Smooth muscle cell (in vitro differentiated cells): ENCODE measurements around the gene FLOT2. TPM values are rescaled to one million over a fixed set of nuclear protein-coding genes. Genes with fewer than 3 reads are reported as not detected.
A peak's percentile ranks its signal among the peaks of the same experiment; 100 is the strongest.
"Not testable (repeated sequence)": the region's sequence is repeated elsewhere in the genome, so short reads cannot be mapped to it uniquely, and the experiment has no call there.

Experiments
- DNase-seq: peaks from one replicate; lab custom pipeline; 2025; ENCODE audit not compliant: unreplicated experiment; lab: John Stamatoyannopoulos, UW
- H2AFZ ChIP-seq: fragments of 200-600 bp; sonication (generic); 2 replicates; pipeline ENCODE4 v1.6.0; 2016; ENCODE audit warnings: antibody characterized with exemption, low read depth, mild to moderate bottlenecking
- H3F3A ChIP-seq: fragments of 200-600 bp; sonication (generic); 2 replicates; pipeline ENCODE4 v1.6.0; 2017; ENCODE audit warnings: antibody characterized with exemption, low read depth
- H3K27ac ChIP-seq: fragments of 200-600 bp; sonication (generic); 2 replicates; pipeline ENCODE4 v1.5.1; 2016; ENCODE audit warnings: low read depth, mild to moderate bottlenecking
- H3K27me3 ChIP-seq: fragments of 200-600 bp; sonication (generic); 2 replicates; pipeline ENCODE4 v1.6.1; 2016; ENCODE audit warnings: low read depth, mild to moderate bottlenecking
- H3K36me3 ChIP-seq: fragments of 200-600 bp; sonication (generic); 2 replicates; pipeline ENCODE4 v1.5.1; 2016; ENCODE audit warnings: low read depth
- H3K4me1 ChIP-seq: fragments of 200-600 bp; sonication (generic); 2 replicates; pipeline ENCODE4 v1.5.1; 2016; ENCODE audit warnings: low read depth
- H3K4me2 ChIP-seq: fragments of 200-600 bp; sonication (generic); 2 replicates; pipeline ENCODE4 v1.6.0; 2016; ENCODE audit warnings: mild to moderate bottlenecking
- H3K4me3 ChIP-seq: fragments of 200-600 bp; sonication (generic); 2 replicates; pipeline ENCODE4 v1.5.1; 2016; ENCODE audit warnings: mild to moderate bottlenecking
- H3K79me2 ChIP-seq: fragments of 200-600 bp; sonication (generic); 2 replicates; pipeline ENCODE4 v1.6.0; 2016; ENCODE audit warnings: low read depth, mild to moderate bottlenecking
- H3K9ac ChIP-seq: fragments of 200-600 bp; sonication (generic); 2 replicates; pipeline ENCODE4 v1.6.0; 2016; ENCODE audit warnings: low read depth
- H3K9me3 ChIP-seq: fragments of 200-600 bp; sonication (generic); replicated peaks from 2 replicates; pipeline ENCODE4 v1.5.1; 2016; ENCODE audit warnings: low read depth
- H4K20me1 ChIP-seq: fragments of 200-600 bp; sonication (generic); 2 replicates; pipeline ENCODE4 v1.6.0; 2016; ENCODE audit warnings: low read depth
- CTCF ChIP-seq: fragments of 200-600 bp; sonication (generic); IDR thresholded peaks from 2 replicates; pipeline ENCODE4 v1.5.1; 2017; ENCODE audit warnings: borderline replicate concordance, mild to moderate bottlenecking, antibody characterized with exemption; ENCODE audit not compliant: insufficient read depth, poor library complexity, severe bottlenecking
- WGBS: methylation state at CpG from one replicate; pipeline ENCODE4 v1.1.7; 2016; ENCODE audit warnings: low lambda C conversion rate; 5-methylcytosine and 5-hydroxymethylcytosine counted together
- polyA plus RNA-seq: library from polyadenylated mRNA; unstranded; fragments of >200 nt; fragmentation: Nextera tagmentation; extraction: Ambion mirVana; gene quantifications from 2 replicates; pipeline ENCODE4 v1.2.1, GENCODE V29; 2016
- total RNA-seq: library from RNA; depleted of rRNA; stranded (reverse); fragments of >200 nt; gene quantifications from 2 replicates; pipeline ENCODE4 v1.2.3, GENCODE V29; 2014

Gene FLOT2
- total and polyA plus RNA-seq, 2 experiments from 2014 or later, result 18.1 to 40.1 TPM

- Histone ChIP-seq H3K4me2 (no peak overlapping the region), H3K27ac (no peak overlapping the region), H3K4me3 (no peak overlapping the region), H3K79me2 (no peaks in the 10 kb centered on the region), H3K36me3 (no peaks in the 10 kb centered on the region), H3K9ac (no peak overlapping the region), H3F3A (no peaks in the 10 kb centered on the region), H2AFZ (no peak overlapping the region), H3K4me1 (no peaks in the 10 kb centered on the region), H3K27me3 (no peaks in the 10 kb centered on the region), H3K9me3 (no peaks in the 10 kb centered on the region), H4K20me1 (no peaks in the 10 kb centered on the region)
- 84% methylated on average over 9 of the region's 9 CpGs for WGBS
- DNase-seq, result no peak
- no peak for TF ChIP-seq CTCF
These were observed 17.5 kb downstream of the FLOT2 start for GRCh38 chr17:28879886-28880571.

GRCh38 chr17:28878981-28879380, 18.6 kb downstream of the FLOT2 start:
- Histone ChIP-seq H3K9ac (no peak overlapping the region), H3F3A (no peaks in the 10 kb centered on the region), H3K36me3 (no peaks in the 10 kb centered on the region), H3K4me3 (no peak overlapping the region), H3K4me1 (no peaks in the 10 kb centered on the region), H3K9me3 (no peaks in the 10 kb centered on the region), H2AFZ (no peak overlapping the region), H3K79me2 (no peaks in the 10 kb centered on the region), H3K27ac (no peak overlapping the region), H3K4me2 (no peak overlapping the region), H3K27me3 (no peaks in the 10 kb centered on the region), H4K20me1 (no peaks in the 10 kb centered on the region)
- WGBS, result 80% methylated on average over 4 of the region's 4 CpGs
- no peak for DNase-seq
- TF ChIP-seq CTCF, result peak; percentile 21

- Histone ChIP-seq H3K4me2 (no peak overlapping the region), H3K27me3 (no peaks in the 10 kb centered on the region), H3K9ac (no peak overlapping the region), H3K36me3 (no peaks in the 10 kb centered on the region), H3K4me1 (no peaks in the 10 kb centered on the region), H3K27ac (no peak overlapping the region), H4K20me1 (no peaks in the 10 kb centered on the region), H2AFZ (no peak overlapping the region), H3F3A (no peaks in the 10 kb centered on the region), H3K9me3 (no peaks in the 10 kb centered on the region), H3K79me2 (no peaks in the 10 kb centered on the region), H3K4me3 (no peak overlapping the region)
- no peak for DNase-seq
- TF ChIP-seq CTCF, result no peak
- whole genome bisulfite sequencing, result 90% methylated on average over 2 of the region's 2 CpGs
These were observed 19.2 kb downstream of the FLOT2 start for GRCh38 chr17:28878158-28878910.

- WGBS, result 97% methylated on average over 6 of the region's 6 CpGs
- not testable (repeated sequence) for DNase-seq, H3K9me3 ChIP-seq, H3K4me1 ChIP-seq, H3K36me3 ChIP-seq, H2AFZ ChIP-seq, H3K27me3 ChIP-seq, H3K9ac ChIP-seq, H3K79me2 ChIP-seq, H3K4me3 ChIP-seq, H4K20me1 ChIP-seq, H3K4me2 ChIP-seq, H3F3A ChIP-seq, H3K27ac ChIP-seq
These were observed 20.3 kb downstream of the FLOT2 start for GRCh38 chr17:28877150-28877711.
